Measurements from ENCODE around the gene HOXD1.

Gene HOXD1

DNA sequence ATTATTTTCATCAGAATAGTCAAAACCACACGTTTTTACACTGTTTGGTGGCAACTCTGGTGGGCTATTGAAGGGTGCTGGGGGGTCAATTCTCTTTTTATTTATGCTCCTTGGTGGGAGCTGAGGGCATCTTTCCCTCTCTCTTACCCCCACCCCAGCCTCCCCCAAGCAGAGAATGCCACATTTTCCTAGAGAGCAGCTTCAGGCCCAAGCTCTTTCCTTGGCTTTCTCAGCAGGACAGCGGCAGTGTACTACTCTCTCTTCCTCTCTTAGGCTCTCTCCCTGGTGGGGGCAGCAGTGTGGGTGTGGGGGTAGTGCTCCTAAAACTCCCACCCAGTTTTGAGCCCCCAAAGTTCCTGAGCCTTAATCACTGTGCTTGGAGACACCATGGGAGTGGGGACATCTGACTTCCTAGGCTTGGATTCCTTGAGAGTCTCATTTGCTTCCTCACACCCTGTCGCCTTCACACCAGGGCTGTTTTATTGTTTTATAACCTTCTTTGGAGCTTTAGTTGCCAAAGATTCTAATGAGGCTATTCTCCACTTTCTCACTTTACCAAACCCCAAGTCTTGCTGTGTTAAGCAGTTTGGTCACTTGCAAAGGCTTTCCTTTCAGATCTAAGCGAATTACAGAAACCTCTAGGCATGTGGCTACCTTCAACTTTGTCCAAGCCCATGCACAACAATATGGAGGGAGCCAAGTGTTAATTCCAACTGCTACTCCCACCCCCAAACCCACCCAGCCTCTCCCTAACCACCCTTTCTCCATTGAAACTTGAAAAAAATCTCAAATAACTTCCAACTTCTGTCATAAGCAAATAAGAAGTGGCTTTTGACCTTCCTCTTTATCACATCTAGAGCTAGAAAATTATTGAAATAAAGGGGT is 43.1 kb upstream of the HOXD1 start:
- no peak for DNase-seq (ENCODE audit: low read depth)
- TF ChIP-seq, protein P1, sequence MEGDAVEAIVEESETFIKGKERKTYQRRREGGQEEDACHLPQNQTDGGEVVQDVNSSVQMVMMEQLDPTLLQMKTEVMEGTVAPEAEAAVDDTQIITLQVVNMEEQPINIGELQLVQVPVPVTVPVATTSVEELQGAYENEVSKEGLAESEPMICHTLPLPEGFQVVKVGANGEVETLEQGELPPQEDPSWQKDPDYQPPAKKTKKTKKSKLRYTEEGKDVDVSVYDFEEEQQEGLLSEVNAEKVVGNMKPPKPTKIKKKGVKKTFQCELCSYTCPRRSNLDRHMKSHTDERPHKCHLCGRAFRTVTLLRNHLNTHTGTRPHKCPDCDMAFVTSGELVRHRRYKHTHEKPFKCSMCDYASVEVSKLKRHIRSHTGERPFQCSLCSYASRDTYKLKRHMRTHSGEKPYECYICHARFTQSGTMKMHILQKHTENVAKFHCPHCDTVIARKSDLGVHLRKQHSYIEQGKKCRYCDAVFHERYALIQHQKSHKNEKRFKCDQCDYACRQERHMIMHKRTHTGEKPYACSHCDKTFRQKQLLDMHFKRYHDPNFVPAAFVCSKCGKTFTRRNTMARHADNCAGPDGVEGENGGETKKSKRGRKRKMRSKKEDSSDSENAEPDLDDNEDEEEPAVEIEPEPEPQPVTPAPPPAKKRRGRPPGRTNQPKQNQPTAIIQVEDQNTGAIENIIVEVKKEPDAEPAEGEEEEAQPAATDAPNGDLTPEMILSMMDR (conservative IDR thresholded peaks at IDR 0.05; ENCODE audit: low read depth, low read length) = no peak
- H3K4me3 ChIP-seq (ENCODE audit: low read depth, low read length) = no peak overlapping the region

DNA sequence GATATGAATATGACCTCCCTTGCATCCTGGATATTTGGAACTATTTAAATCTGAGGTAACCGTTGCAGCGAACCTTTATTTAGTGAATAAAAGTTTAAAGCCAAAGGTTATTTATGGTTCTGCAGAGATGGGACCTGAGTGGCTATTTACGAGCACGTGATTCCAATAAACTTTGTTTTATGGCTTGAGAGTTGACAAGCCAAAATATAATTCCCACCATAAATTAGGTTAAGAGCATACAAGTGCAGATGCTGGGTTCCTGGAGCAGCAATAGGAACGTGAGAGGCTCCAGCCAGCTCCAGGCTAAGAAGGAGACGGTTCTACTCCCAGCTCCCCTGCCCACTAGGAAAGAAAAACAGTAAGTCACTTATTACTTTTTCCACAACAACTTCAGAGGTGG is 42.4 kb upstream of the HOXD1 start:
- TF ChIP-seq, protein P1 (conservative IDR thresholded peaks at IDR 0.05; ENCODE audit: low read depth, low read length) = no peak
- H3K4me3 ChIP-seq (ENCODE audit: low read depth, low read length) = no peak overlapping the region
- DNase-seq (ENCODE audit: low read depth) = no peak

DNA sequence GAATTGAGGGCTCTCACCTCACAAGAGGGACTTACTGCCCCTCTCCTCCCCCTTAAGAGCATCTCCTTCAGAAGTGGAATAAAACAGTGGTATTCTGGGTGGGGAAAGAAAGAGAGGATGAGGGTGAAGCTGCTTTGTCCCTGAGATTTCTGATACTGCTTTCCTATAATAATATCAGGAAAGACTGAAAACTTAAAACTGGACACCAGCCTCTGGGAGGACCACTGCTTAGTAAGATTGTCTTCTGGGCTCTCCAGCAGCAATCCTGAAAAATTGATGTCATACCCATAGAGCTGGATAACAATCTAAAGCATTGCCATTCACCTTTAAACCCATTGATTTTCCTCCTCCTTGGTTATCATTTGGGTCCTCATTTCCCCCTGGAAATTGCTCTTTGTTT is 41.8 kb upstream of the HOXD1 start:
- DNase-seq (ENCODE audit: low read depth) = no peak
- TF ChIP-seq, protein P1 (conservative IDR thresholded peaks at IDR 0.05; ENCODE audit: low read depth, low read length) = no peak
- H3K4me3 ChIP-seq (ENCODE audit: low read depth, low read length) = no peak overlapping the region

DNA sequence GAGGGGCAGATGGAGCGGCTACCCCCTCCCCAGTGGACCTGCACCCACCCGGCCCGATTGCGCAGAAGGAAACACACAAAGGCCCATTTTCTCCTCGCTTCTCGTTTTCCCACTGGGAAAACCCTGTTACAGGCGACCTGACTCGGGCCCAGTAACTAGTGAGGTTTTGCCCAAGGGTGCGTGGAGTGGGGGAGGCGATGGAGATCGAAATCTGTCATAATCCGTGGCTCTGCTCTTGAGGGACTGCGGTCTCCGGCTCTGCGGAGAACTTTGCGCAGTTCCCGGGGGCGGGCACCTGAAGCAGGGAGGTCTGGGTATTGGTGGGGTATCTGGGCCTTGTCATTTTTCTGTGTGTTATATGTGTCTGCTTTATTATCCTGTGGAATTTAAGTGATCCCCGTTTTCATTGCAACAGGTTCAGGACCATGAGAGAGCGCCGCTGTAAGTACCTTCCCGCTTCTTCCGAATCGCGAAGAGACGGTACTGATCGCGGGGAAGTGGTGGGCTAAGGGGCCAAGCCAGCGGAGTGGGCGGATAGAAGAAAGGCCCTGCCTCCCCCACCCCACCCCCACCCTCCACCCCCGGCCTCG is 41.2 kb upstream of the HOXD1 start:
- no peak for DNase-seq (ENCODE audit: low read depth)
- TF ChIP-seq, protein P1 (conservative IDR thresholded peaks at IDR 0.05; ENCODE audit: low read depth, low read length) = no peak
- H3K4me3 ChIP-seq (ENCODE audit: low read depth, low read length) = no peak overlapping the region

- no peak overlapping the region for H3K4me3 ChIP-seq (ENCODE audit: low read depth, low read length)
- TF ChIP-seq, protein P1 (conservative IDR thresholded peaks at IDR 0.05; ENCODE audit: low read depth, low read length) = no peak
- DNase-seq (ENCODE audit: low read depth) = no peak
Observed at GRCh38 chr2:176147800-176148496, 40.5 kb upstream of the HOXD1 start.

- TF ChIP-seq, protein P1 (conservative IDR thresholded peaks at IDR 0.05; ENCODE audit: low read depth, low read length) = no peak
- no peak overlapping the region for H3K4me3 ChIP-seq (ENCODE audit: low read depth, low read length)
- no peak for DNase-seq (ENCODE audit: low read depth)
Observed at GRCh38 chr2:176148751-176149421, 39.6 kb upstream of the HOXD1 start.
